IPS-20b (cell line): ENCODE results near the gene ANO1.

Experiments
- H3K27ac ChIP-seq: one replicate; pipeline ENCODE4 v1.5.1; 2013; ENCODE audit warnings: low read length
- H3K27me3 ChIP-seq: 2 replicates; pipeline ENCODE4 v1.6.1; 2013; ENCODE audit warnings: mild to moderate bottlenecking, low read length, inconsistent platforms; ENCODE audit not compliant: insufficient read depth
- H3K36me3 ChIP-seq: 2 replicates; pipeline ENCODE4 v1.6.1; 2013; ENCODE audit warnings: low read depth, mild to moderate bottlenecking, inconsistent platforms, low read length, moderate library complexity; ENCODE audit not compliant: insufficient read depth
- H3K4me1 ChIP-seq: 2 replicates; pipeline ENCODE4 v1.6.1; 2013; ENCODE audit warnings: mild to moderate bottlenecking, control low read depth, inconsistent platforms, low read length, moderate library complexity; ENCODE audit not compliant: insufficient read depth
- H3K4me3 ChIP-seq: 2 replicates; pipeline ENCODE4 v1.5.1; 2013; ENCODE audit warnings: mild to moderate bottlenecking, low read length, inconsistent platforms
- H3K9ac ChIP-seq: 2 replicates; pipeline ENCODE4 v1.6.1; 2013; ENCODE audit warnings: low read depth, mild to moderate bottlenecking, inconsistent platforms, low read length, moderate library complexity
- H3K9me3 ChIP-seq: 2 replicates; pipeline ENCODE4 v1.6.1; 2013; ENCODE audit warnings: mild to moderate bottlenecking, low read depth, low read length, inconsistent platforms; ENCODE audit not compliant: insufficient read depth

The ANO1 gene

DNA sequence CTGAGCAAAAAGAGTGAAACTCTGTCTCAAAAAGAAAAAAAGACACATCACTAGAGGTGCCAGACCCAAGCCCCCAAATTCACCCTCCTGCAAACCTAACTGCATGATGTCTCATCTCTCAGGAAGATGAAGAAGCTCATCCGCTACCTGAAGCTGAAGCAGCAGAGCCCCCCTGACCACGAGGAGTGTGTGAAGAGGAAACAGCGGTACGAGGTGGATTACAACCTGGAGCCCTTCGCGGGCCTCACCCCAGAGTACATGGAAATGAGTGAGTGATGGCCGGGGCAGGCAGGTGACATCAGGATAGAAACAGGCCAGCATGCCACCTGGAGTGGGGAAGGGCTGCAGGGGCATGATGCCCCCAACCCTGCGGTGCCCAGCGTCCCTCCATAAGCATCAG is 89.0 kb downstream of the ANO1 start:
- Histone ChIP-seq H3K9ac (no peak overlapping the region), H3K9me3 (no peaks in the 10 kb centered on the region), H3K27me3 (no peaks in the 10 kb centered on the region), H3K36me3 (no peaks in the 10 kb centered on the region), H3K4me3 (no peak overlapping the region), H3K4me1 (no peaks in the 10 kb centered on the region), H3K27ac (no peak overlapping the region)

DNA sequence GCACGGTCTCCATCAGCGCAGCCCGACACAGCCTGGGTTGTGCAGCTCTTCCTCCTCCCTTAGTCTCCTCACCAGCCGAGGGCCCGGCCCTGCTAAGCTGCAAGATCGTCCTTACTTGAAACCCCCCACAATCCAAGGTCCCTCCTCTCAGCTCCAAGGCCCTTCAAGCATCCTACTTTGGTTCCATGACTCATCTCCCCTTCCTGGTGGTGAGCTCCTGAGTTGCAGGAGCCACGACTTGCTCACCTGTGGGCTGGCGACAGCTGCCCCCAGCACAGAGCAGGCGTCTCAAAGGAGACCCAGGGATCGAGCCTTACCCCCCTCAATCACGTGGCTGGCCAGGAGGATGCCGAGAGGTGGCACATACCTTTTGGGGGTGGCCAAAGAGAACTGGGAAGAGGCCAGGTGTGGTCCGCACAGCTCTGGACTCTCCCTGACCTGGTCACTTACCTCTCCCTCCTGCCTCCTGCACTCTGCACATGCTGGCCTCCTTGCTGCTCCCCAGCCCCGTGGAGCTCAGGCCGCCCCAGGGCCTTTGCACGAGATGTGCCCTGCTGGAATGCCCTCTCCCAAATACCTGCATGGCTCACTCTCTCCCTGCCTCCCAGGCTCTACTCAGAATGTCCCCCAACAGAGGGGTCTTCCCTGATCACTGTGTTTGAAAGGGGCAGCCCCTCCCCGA is 89.7 kb downstream of the ANO1 start:
- Histone ChIP-seq H3K27me3 (no peaks in the 10 kb centered on the region), H3K27ac (no peak overlapping the region), H3K9me3 (no peaks in the 10 kb centered on the region), H3K9ac (no peak overlapping the region), H3K4me3 (no peak overlapping the region), H3K36me3 (no peaks in the 10 kb centered on the region), H3K4me1 (no peaks in the 10 kb centered on the region)

GRCh38 chr11:70168405-70168754 is 90.3 kb downstream of the ANO1 start:
- Histone ChIP-seq H3K4me3 (no peak overlapping the region), H3K36me3 (no peaks in the 10 kb centered on the region), H3K27ac (no peak overlapping the region), H3K4me1 (no peaks in the 10 kb centered on the region), H3K9ac (no peak overlapping the region), H3K9me3 (no peaks in the 10 kb centered on the region), H3K27me3 (no peaks in the 10 kb centered on the region)

- H3K36me3 ChIP-seq: no peaks in the 10 kb centered on the region
- H3K4me3 ChIP-seq: no peak overlapping the region
- no peaks in the 10 kb centered on the region for H3K9me3 ChIP-seq
- no peak overlapping the region for H3K9ac ChIP-seq
- H3K4me1 ChIP-seq: no peaks in the 10 kb centered on the region
- H3K27ac ChIP-seq: no peak overlapping the region
- H3K27me3 ChIP-seq: no peaks in the 10 kb centered on the region
Measured at GRCh38 chr11:70169127-70169526, 91.0 kb downstream of the ANO1 start.

DNA sequence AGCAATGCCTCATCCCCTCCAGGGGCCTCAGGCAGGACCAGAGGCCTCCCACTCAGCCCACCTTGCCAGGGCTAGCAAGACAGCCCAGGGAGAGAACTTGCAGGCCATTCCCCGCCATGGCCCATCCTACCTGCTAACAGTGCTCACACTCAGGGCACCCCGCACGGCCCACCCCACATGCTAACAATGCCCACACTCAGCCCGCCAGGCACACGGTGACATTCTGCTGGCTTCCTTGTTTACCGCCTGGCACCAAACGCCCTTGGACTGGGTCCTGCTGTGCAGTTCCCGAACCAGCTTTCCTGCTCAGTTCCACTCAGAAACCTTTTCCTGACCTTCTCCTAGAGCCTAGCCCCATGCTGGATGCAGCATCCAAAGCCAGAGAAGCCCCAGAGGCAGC is 91.5 kb downstream of the ANO1 start:
- Histone ChIP-seq H3K9me3 (no peaks in the 10 kb centered on the region), H3K27ac (no peak overlapping the region), H3K4me3 (no peak overlapping the region), H3K4me1 (no peaks in the 10 kb centered on the region; the same call in 1 of the 2 replicates), H3K9ac (no peak overlapping the region), H3K36me3 (no peaks in the 10 kb centered on the region), H3K27me3 (no peaks in the 10 kb centered on the region)

DNA sequence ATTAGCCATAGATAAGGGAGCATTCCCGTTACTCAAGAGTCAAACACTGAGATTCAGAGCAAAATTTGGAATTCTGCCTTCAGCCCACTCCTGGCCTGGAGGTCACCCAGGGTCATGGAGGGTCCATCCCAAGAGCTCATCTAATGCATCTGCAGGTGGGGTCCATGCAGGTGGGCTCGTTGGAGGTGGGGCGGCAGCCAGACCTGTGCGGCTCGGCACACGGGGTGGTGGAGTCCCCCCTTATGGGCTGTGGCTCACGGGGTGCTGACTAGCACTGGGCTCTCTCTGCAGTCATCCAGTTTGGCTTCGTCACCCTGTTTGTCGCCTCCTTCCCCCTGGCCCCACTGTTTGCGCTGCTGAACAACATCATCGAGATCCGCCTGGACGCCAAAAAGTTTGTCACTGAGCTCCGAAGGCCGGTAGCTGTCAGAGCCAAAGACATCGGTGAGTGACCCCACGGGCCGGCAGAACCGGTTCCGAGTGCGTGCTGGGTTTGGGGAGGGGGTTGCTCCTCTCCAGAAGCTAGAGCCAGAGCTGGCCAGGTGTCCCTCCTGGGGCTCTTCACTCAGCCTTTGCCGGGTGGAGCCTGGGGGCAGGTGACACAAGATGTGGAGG is 92.6 kb downstream of the ANO1 start:
- Histone ChIP-seq H3K27me3 (no peaks in the 10 kb centered on the region), H3K27ac (no peak overlapping the region), H3K4me1 (peaks cover 6% of the 10 kb centered on the region; the same call in 1 of the 2 replicates), H3K4me3 (no peak overlapping the region), H3K9ac (no peak overlapping the region), H3K36me3 (no peaks in the 10 kb centered on the region), H3K9me3 (no peaks in the 10 kb centered on the region)

GRCh38 chr11:70173018-70173417 is 94.9 kb downstream of the ANO1 start:
- Histone ChIP-seq H3K4me1 (peaks cover 6% of the 10 kb centered on the region; the same call in 1 of the 2 replicates), H3K27ac (no peak overlapping the region), H3K36me3 (no peaks in the 10 kb centered on the region), H3K4me3 (no peak overlapping the region), H3K27me3 (no peaks in the 10 kb centered on the region), H3K9ac (no peak overlapping the region), H3K9me3 (no peaks in the 10 kb centered on the region)

DNA sequence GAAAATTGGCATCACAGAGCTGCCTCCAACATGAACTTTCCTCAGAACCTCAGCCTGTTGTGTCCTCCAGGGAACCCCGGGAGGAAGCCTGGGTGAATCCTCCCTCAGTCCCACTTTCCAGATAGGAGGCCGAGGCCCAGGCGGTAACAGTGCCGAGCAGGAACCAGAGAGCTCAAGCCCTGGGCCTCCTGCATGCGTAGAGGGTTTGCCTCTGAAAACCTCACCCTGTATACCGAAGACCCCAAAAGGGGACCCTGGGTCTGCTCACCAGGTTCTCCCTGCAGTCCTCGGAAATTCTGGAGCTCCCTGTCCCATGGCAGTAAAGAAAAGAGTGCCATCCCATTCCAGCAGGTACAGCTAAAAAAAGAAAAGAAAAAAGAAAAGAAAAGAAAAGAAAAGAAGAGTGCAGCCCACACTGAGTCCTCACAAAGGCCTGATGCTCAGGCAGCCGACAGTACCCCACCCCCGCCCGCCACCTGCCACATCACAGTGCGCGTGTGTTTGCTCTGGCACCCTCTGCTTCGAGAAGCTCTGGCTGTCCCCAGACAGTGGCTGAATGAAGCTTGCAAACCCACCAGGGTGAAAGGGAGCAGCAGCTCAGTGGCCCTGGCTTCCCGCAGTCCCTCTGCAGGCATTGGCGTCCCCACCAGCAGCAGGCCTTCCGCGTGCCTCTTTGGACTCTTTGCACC is 96.6 kb downstream of the ANO1 start:
- Histone ChIP-seq H3K36me3 (no peaks in the 10 kb centered on the region), H3K27ac (no peak overlapping the region), H3K9ac (no peak overlapping the region), H3K4me3 (no peak overlapping the region), H3K27me3 (no peaks in the 10 kb centered on the region), H3K9me3 (no peaks in the 10 kb centered on the region), H3K4me1 (peaks cover 6% of the 10 kb centered on the region; the same call in 1 of the 2 replicates)

DNA sequence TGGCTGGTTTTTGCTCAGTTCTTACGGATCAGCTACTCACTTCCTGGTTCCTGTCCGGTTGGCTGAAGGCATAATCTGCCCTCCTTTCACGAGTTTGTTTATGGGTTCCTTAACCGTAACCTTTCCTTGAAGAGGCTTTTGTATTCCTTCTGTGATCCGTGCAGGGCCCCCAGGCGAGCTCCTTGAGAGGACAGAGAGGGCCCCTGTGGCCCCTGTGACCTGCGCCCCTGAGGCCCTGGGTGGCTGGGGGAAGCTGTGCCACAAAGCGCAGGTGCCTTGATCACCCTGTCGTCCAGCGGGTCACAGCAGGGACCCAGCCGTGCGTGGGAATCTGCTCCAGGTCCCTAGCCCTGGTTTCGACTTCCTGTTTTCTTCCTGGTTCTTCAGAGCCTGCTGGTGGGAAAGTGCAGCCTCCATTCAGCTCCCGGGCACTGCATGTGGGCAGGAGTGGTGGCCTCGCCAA is 97.2 kb downstream of the ANO1 start:
- Histone ChIP-seq H3K27ac (no peak overlapping the region), H3K36me3 (no peaks in the 10 kb centered on the region), H3K4me1 (peaks cover 6% of the 10 kb centered on the region; the same call in 1 of the 2 replicates), H3K9me3 (no peaks in the 10 kb centered on the region), H3K9ac (no peak overlapping the region), H3K4me3 (no peak overlapping the region), H3K27me3 (no peaks in the 10 kb centered on the region)

DNA sequence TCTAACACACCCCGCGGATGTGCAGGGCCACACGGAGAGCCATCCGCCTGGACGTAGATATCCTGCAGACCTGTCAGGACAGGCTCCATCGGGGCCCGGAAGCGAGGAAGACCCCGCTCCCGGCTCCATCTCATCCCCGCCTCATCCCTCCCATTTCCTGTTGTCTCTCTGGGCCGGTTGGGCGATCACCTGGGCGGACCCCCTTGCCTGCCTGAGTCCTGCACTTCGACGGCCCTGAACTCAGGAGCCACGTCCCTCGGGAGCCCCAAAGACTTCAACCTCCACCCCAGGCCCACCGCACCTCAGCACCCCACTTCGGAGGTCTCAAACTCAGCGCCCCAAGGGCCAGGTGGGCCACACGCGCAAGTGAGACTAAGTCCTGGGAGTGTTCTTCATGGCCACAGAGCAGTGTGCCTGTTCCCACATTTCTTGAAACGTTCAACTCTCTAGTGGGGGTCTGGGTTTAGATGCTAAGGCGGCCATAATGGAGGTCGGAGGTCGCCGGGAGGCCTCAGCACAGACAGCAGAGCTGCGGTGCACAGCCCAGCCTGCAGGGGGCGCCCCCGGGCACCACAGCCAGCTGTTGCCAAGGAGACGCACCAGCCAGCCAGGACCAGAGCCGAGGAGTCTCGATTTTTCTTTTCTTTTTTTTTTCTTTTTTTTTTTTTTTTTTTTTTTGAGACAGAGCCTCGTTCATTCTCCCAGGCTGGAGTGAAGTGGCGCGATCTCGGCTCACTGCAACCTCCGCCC is 99.0 kb downstream of the ANO1 start:
- Histone ChIP-seq H3K27ac (no peak overlapping the region), H3K36me3 (no peaks in the 10 kb centered on the region), H3K9me3 (no peaks in the 10 kb centered on the region), H3K27me3 (no peaks in the 10 kb centered on the region), H3K4me1 (peaks cover 6% of the 10 kb centered on the region; the same call in 1 of the 2 replicates), H3K4me3 (no peak overlapping the region), H3K9ac (no peak overlapping the region)

GRCh38 chr11:70180906-70181305 is 102.8 kb downstream of the ANO1 start:
- Histone ChIP-seq H3K36me3 (no peaks in the 10 kb centered on the region), H3K9ac (no peak overlapping the region), H3K27me3 (no peaks in the 10 kb centered on the region), H3K4me3 (no peak overlapping the region), H3K27ac (no peak overlapping the region), H3K4me1 (no peaks in the 10 kb centered on the region), H3K9me3 (no peaks in the 10 kb centered on the region)
